Measurements from ENCODE around the gene NLGN1.

NLGN1 gene

DNA sequence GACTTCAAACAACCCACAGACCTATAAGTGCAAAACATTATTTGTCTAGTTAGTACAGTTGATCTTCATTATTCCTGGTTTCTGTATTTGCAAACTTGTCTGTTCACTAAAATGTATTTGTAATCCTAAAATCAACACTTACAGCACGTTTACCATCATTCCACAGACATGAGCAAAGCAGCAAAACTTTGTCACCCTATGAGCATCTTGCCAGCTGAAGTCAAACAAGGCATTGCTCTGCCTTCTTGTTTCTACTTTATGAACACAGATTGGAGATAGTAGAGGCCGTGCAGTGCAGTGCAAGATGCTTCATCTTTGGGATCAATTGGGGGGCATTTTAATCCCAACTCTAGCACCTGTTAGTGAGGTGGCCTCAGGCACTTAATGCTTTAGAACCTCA, 202.1 kb downstream of the NLGN1 start:
- no peaks in the 10 kb centered on the region for H3K9me3 ChIP-seq (ENCODE audit: control insufficient read depth, insufficient read depth, low read length)
- H3K36me3 ChIP-seq (ENCODE audit: insufficient read depth, low read length): no peaks in the 10 kb centered on the region
- no peaks in the 10 kb centered on the region for H3K4me1 ChIP-seq (ENCODE audit: insufficient read depth, low read length)

DNA sequence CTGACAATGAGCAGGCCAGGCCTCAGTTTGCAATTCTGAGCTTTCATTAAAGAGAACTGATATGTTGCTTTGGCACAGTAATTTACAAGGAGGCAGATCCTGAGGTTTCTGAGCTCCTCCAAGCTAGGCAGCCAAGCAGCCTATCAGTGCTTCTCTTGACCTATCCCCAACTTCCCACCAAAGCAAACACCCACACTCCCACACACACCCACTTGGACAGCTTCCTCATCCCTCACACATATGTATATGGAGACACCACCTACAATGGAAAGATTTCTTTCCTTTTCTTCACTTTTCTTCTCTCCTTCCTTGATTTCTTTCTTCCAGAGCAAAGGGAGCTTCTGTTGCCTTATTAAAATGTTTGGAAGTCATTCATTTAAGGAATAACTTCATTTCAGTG, 217.0 kb downstream of the NLGN1 start:
- Histone ChIP-seq H3K4me1 (ENCODE audit: insufficient read depth, low read length) (peaks cover 6% of the 10 kb centered on the region; the same call in 1 of the 2 replicates), H3K9ac (ENCODE audit: low read depth, low read length) (no peak overlapping the region), H3K9me3 (ENCODE audit: control insufficient read depth, insufficient read depth, low read length) (no peaks in the 10 kb centered on the region), H3K36me3 (ENCODE audit: insufficient read depth, low read length) (no peaks in the 10 kb centered on the region)

More for the DNA sequence above, 202.1 kb downstream of the NLGN1 start:
- no peak overlapping the region for H3K9ac ChIP-seq (ENCODE audit: low read depth, low read length)

- no peaks in the 10 kb centered on the region for H3K36me3 ChIP-seq (ENCODE audit: insufficient read depth, low read length)
- no peak overlapping the region for H3K9ac ChIP-seq (ENCODE audit: low read depth, low read length)
- H3K4me1 ChIP-seq (ENCODE audit: insufficient read depth, low read length): peaks cover 6% of the 10 kb centered on the region; the same call in 1 of the 2 replicates
- H3K9me3 ChIP-seq (ENCODE audit: control insufficient read depth, insufficient read depth, low read length): no peaks in the 10 kb centered on the region
Observed at GRCh38 chr3:173615661-173616060, 218.1 kb downstream of the NLGN1 start.

DNA sequence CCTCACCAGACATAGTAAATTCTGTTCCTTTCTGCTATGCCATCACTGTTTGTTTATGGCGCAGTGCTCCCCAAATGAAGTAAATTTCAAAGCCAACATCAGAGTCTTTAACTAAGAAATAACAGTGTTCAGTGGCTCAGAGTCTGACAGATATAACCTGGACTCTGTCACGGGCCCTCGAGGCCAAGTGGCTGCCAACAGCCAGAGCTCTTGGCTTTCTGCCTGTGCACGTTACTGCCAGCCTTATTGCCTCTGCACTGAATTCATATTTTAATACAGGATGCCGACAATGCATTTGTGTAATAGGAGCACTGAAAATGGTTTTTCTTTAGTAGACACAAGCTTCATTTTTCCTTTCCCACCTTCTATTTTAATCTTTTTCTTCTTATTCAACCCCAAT, 219.9 kb downstream of the NLGN1 start:
- Histone ChIP-seq H3K9me3 (ENCODE audit: control insufficient read depth, insufficient read depth, low read length) (no peaks in the 10 kb centered on the region), H3K9ac (ENCODE audit: low read depth, low read length) (no peak overlapping the region), H3K4me1 (ENCODE audit: insufficient read depth, low read length) (no peaks in the 10 kb centered on the region; the same call in 1 of the 2 replicates), H3K36me3 (ENCODE audit: insufficient read depth, low read length) (no peaks in the 10 kb centered on the region)

DNA sequence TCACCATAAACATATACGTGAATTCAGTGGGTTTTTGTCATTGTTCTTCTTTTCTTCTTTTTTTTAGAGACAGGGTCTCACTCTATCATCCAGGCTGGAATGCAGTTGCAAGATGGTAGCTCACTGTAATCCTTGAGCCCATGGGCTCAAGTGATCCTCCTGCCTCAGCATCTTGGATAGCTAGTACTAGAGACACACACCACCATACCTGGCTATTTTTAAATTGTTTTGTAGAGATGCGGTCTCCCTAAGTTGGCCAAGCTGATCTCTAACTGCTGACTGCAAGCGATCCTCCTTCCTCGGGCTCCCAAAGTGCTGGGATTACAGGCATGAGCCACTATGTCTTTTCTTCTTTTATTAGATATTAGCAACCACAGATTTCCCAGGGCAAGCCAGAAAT, 220.6 kb downstream of the NLGN1 start:
- H3K9me3 ChIP-seq (ENCODE audit: control insufficient read depth, insufficient read depth, low read length): no peaks in the 10 kb centered on the region
- no peaks in the 10 kb centered on the region for H3K36me3 ChIP-seq (ENCODE audit: insufficient read depth, low read length)
- no peak overlapping the region for H3K9ac ChIP-seq (ENCODE audit: low read depth, low read length)
- H3K4me1 ChIP-seq (ENCODE audit: insufficient read depth, low read length): no peaks in the 10 kb centered on the region

DNA sequence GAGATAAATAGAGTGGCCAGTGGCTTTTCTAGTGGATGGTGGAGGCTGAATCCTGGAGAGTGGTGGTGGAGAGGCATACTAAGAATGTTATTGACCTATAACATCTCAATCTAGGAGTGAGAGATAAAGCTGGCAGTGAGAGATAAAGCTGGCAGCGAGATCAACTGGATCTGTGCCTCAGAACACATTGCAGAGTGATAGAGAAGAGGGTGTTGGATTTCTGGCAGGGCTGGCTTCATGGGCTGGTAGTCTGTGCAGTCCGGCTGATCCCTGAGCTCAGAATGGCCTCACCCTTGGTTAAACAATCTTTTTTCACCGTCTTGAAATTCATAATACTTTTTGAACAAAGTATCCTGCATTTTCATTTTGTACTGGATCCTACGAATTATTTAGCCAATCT, 221.2 kb downstream of the NLGN1 start:
- no peaks in the 10 kb centered on the region for H3K36me3 ChIP-seq (ENCODE audit: insufficient read depth, low read length)
- H3K4me1 ChIP-seq (ENCODE audit: insufficient read depth, low read length): no peaks in the 10 kb centered on the region
- H3K9ac ChIP-seq (ENCODE audit: low read depth, low read length): no peak overlapping the region
- H3K9me3 ChIP-seq (ENCODE audit: control insufficient read depth, insufficient read depth, low read length): no peaks in the 10 kb centered on the region

GRCh38 chr3:173622166-173622565, 224.6 kb downstream of the NLGN1 start:
- Histone ChIP-seq H3K4me1 (ENCODE audit: insufficient read depth, low read length) (no peaks in the 10 kb centered on the region), H3K9me3 (ENCODE audit: control insufficient read depth, insufficient read depth, low read length) (no peaks in the 10 kb centered on the region), H3K36me3 (ENCODE audit: insufficient read depth, low read length) (no peaks in the 10 kb centered on the region), H3K9ac (ENCODE audit: low read depth, low read length) (no peak overlapping the region)

GRCh38 chr3:173624086-173624485, 226.5 kb downstream of the NLGN1 start:
- Histone ChIP-seq H3K9ac (ENCODE audit: low read depth, low read length) (no peak overlapping the region), H3K4me1 (ENCODE audit: insufficient read depth, low read length) (no peaks in the 10 kb centered on the region), H3K9me3 (ENCODE audit: control insufficient read depth, insufficient read depth, low read length) (no peaks in the 10 kb centered on the region), H3K36me3 (ENCODE audit: insufficient read depth, low read length) (no peaks in the 10 kb centered on the region)

DNA sequence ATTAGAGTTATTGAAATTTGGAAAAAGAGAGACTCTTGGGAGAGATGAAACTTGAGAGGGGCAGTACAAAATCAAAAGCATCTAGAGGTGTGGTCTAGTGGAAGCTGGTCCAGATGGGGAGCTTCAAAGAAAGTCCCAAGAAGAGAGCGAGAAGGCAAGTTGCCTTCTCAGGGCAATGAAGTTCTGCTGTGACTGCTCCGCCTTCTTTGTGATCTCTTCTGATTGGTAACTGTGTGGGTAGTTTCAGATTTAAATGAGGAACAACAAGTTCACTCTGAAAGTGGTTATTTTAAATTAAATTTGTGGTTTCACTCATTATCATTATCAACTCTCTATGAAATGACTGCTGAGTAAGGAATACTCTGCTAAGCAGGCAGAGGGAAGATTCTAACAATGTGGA, 233.3 kb downstream of the NLGN1 start:
- Histone ChIP-seq H3K4me1 (ENCODE audit: insufficient read depth, low read length) (no peaks in the 10 kb centered on the region; the same call in 1 of the 2 replicates), H3K9ac (ENCODE audit: low read depth, low read length) (no peak overlapping the region), H3K36me3 (ENCODE audit: insufficient read depth, low read length) (no peaks in the 10 kb centered on the region), H3K9me3 (ENCODE audit: control insufficient read depth, insufficient read depth, low read length) (no peaks in the 10 kb centered on the region)

DNA sequence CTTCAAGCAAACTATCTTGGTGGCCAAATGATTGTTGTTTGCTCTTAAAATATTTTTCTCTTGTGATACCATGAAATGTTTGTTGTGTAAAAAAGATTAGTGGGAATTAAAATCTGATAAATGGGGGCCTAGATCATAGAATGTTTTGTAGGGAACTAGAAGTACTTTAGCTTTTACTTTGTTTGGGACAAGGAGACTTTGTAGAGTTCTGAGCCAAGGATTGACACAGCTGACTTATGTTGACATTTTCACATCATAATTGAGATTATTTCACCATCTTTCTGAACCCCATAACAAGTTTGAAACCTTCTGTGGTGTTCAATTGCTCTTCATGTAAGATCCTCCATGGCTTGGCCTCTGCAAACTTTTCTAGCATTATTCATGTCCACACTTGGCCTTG, 235.4 kb downstream of the NLGN1 start:
- Histone ChIP-seq H3K4me1 (ENCODE audit: insufficient read depth, low read length) (no peaks in the 10 kb centered on the region; the same call in 1 of the 2 replicates), H3K36me3 (ENCODE audit: insufficient read depth, low read length) (no peaks in the 10 kb centered on the region), H3K9ac (ENCODE audit: low read depth, low read length) (no peak overlapping the region), H3K9me3 (ENCODE audit: control insufficient read depth, insufficient read depth, low read length) (no peaks in the 10 kb centered on the region)

DNA sequence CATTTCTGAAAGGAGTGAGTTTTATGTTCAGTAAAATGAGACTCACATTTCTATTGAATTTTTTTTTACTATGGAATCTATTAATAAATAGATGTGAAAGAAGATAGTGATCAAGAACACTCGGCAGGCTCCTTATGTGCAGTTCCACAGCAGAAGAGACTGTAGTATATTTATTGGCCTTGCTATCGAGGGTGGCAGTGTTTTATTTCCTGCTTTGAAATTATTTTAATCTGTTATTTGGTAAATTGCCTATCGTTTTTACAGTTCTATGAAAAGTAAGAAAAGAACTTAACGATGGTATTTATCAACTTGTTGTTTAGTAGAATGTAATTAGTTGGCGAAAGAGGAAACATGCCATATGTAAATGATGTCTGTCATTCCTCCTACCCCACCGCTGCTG, 238.3 kb downstream of the NLGN1 start:
- Histone ChIP-seq H3K36me3 (ENCODE audit: insufficient read depth, low read length) (no peaks in the 10 kb centered on the region), H3K9me3 (ENCODE audit: control insufficient read depth, insufficient read depth, low read length) (no peaks in the 10 kb centered on the region), H3K9ac (ENCODE audit: low read depth, low read length) (no peak overlapping the region), H3K4me1 (ENCODE audit: insufficient read depth, low read length) (no peaks in the 10 kb centered on the region; the same call in 1 of the 2 replicates)

DNA sequence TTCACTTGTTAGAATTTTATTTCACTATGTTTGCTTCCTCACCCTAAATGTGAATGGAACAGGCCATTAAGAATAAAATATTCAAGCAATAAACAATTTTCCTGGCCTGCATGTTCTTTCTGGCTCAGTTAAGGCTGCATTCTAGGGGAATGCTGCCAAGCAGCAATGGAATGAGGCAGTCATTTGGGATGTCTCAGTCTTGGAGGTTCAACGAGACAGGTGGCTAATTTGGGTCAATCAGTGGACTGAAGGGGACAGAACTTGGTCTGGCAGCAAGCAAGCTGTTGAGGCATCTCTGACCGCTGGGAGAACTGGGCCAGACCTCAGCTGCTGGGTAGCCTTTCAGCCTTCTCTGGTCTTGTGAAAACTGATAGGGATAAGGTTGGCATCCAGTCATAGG, 241.6 kb downstream of the NLGN1 start:
- H3K9ac ChIP-seq (ENCODE audit: low read depth, low read length): no peak overlapping the region
- H3K36me3 ChIP-seq (ENCODE audit: insufficient read depth, low read length): no peaks in the 10 kb centered on the region

DNA sequence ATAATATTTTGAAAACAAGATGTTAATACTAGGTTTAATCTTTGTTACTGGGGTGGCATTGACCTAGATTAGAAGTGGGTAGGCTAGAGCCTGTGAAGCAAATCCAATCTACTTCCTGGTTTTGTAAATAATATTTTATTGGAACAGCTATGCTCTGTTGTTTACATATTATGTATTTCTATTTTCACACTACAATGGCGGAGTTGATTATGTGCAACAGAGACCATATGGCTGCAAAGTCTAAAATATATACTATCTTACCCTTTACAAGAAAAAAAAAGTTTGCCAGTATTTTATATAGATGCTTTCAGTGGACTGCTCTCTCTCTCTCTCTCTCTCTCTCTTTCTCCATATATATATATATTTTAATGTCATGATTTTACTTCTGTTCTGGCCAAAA, 244.2 kb downstream of the NLGN1 start:
- Histone ChIP-seq H3K36me3 (ENCODE audit: insufficient read depth, low read length) (no peaks in the 10 kb centered on the region), H3K4me1 (ENCODE audit: insufficient read depth, low read length) (no peaks in the 10 kb centered on the region), H3K9ac (ENCODE audit: low read depth, low read length) (no peak overlapping the region), H3K9me3 (ENCODE audit: control insufficient read depth, insufficient read depth, low read length) (no peaks in the 10 kb centered on the region)

More for the DNA sequence above, 241.6 kb downstream of the NLGN1 start:
- Histone ChIP-seq H3K4me1 (ENCODE audit: insufficient read depth, low read length) (no peaks in the 10 kb centered on the region), H3K9me3 (ENCODE audit: control insufficient read depth, insufficient read depth, low read length) (no peaks in the 10 kb centered on the region)

GRCh38 chr3:173644086-173645082, 246.8 kb downstream of the NLGN1 start:
- H3K36me3 ChIP-seq (ENCODE audit: insufficient read depth, low read length): no peaks in the 10 kb centered on the region
- no peak overlapping the region for H3K9ac ChIP-seq (ENCODE audit: low read depth, low read length)
- H3K4me1 ChIP-seq (ENCODE audit: insufficient read depth, low read length): no peaks in the 10 kb centered on the region
- H3K9me3 ChIP-seq (ENCODE audit: control insufficient read depth, insufficient read depth, low read length): no peaks in the 10 kb centered on the region

- no peak overlapping the region for H3K9ac ChIP-seq (ENCODE audit: low read depth, low read length)
- H3K4me1 ChIP-seq (ENCODE audit: insufficient read depth, low read length): no peaks in the 10 kb centered on the region
- H3K36me3 ChIP-seq (ENCODE audit: insufficient read depth, low read length): no peaks in the 10 kb centered on the region
- H3K9me3 ChIP-seq (ENCODE audit: control insufficient read depth, insufficient read depth, low read length): no peaks in the 10 kb centered on the region
Observed at GRCh38 chr3:173650596-173650995, 253.1 kb downstream of the NLGN1 start.
